ENCODE results near the gene ARHGAP15. TPM values are rescaled to one million over a fixed set of nuclear protein-coding genes. Genes with fewer than 3 reads are reported as not detected.

Gene ARHGAP15
- total RNA-seq, 1 donor: 0.43 TPM

GRCh38 chr2:143148757-143149156, 19.5 kb downstream of the ARHGAP15 start:
- H3K4me3 ChIP-seq (ENCODE audit: low read depth, low read length): no peak overlapping the region
- DNase-seq (ENCODE audit: low read depth): no peak
- no peak for TF ChIP-seq CTCF (IDR thresholded peaks at IDR 0.05; ENCODE audit: insufficient read depth, low read depth, low read length)

DNA sequence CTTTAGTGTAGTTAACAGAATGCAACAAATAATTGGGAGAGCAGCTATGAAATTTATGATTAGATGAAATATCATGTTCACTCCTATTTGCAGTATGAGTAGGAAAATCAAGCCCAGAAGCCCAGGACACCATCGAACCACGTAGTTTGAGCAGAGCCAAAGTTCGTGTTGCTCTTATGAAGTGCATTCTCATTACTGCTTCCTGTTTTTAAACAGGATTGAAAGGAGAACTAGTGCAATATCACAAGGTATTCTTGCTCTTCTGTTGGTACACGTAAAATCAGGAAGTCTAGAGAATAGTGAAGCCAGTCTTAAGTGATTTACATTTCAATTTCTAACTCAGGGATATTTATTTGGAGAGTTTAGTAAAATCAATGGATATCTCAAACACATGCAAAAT, 21.1 kb downstream of the ARHGAP15 start:
- no peak for DNase-seq (ENCODE audit: low read depth)
- no peak overlapping the region for H3K4me3 ChIP-seq (ENCODE audit: low read depth, low read length)
- TF ChIP-seq CTCF (IDR thresholded peaks at IDR 0.05; ENCODE audit: insufficient read depth, low read depth, low read length): no peak

- no peak overlapping the region for H3K4me3 ChIP-seq (ENCODE audit: low read depth, low read length)
- TF ChIP-seq CTCF (IDR thresholded peaks at IDR 0.05; ENCODE audit: insufficient read depth, low read depth, low read length): no peak
- DNase-seq (ENCODE audit: low read depth): no peak
Measured at GRCh38 chr2:143151111-143151752, 22.0 kb downstream of the ARHGAP15 start.

DNA sequence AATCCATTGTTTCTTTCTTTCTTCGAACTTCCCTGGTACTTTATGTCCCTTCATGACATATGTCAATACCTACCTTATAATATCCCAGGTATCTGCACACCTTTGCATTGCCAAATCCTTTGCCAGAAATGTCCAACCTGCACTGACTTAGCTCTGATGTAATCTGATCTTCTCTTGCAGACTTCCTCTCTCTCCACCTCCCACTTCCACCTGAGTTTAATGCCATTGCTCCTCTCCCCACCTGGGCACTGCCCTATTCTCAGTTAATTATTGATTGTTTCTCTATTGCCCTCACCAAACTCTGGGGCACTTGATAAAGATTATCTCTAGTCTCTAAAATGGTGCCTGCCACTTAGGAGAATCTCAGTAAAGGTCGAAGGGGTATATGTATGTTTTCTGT, 23.0 kb downstream of the ARHGAP15 start:
- no peak overlapping the region for H3K4me3 ChIP-seq (ENCODE audit: low read depth, low read length)
- DNase-seq (ENCODE audit: low read depth): no peak
- TF ChIP-seq CTCF (IDR thresholded peaks at IDR 0.05; ENCODE audit: insufficient read depth, low read depth, low read length): no peak

DNA sequence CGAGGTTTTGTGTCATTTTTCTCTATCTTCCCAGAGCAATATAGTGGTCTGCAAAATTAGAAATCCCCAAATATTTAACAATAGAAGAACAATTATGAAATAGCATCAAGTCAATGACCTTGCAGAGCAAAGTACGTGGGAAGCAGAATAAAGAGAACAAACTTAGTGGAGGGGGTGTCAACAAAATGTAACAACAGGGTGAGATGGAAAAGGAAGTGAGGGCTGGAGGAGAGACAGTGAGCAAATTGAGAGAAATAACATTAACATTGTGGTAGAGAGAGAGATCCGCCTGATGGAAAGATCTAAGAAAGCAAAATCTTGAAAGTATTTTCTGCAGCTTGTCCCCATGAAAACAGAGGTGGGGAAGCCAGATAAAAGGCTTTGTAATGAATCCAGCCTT, 23.4 kb downstream of the ARHGAP15 start:
- no peak for TF ChIP-seq CTCF (IDR thresholded peaks at IDR 0.05; ENCODE audit: insufficient read depth, low read depth, low read length)
- no peak for DNase-seq (ENCODE audit: low read depth)
- no peak overlapping the region for H3K4me3 ChIP-seq (ENCODE audit: low read depth, low read length)

DNA sequence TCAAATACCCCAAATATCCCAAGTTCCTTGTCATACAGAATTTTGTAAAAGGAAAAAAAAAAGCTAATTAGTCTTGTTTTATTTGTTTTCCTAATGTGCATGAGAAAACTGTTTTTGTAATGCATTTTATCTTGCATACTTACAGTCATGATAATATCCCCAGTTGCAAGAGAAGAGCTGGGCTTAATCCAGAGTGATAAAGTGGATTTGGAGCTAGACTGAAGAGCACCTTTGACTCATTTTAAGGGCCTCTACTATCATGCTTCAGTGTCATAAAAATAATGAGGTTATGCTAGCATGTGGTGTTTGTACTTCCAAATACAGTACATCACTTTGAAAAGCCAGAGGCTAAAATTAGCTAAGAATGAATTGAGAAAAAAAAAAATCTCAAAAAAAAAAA, 26.4 kb downstream of the ARHGAP15 start:
- no peak overlapping the region for H3K4me3 ChIP-seq (ENCODE audit: low read depth, low read length)
- no peak for TF ChIP-seq CTCF (IDR thresholded peaks at IDR 0.05; ENCODE audit: insufficient read depth, low read depth, low read length)

GRCh38 chr2:143157001-143157400, 27.8 kb downstream of the ARHGAP15 start:
- DNase-seq (ENCODE audit: low read depth): no peak
- no peak overlapping the region for H3K4me3 ChIP-seq (ENCODE audit: low read depth, low read length)
- TF ChIP-seq CTCF (IDR thresholded peaks at IDR 0.05; ENCODE audit: insufficient read depth, low read depth, low read length): no peak

More for the DNA sequence above, 26.4 kb downstream of the ARHGAP15 start:
- no peak for DNase-seq (ENCODE audit: low read depth)
